ENCODE results near the gene RFX5.

Gene RFX5

DNA sequence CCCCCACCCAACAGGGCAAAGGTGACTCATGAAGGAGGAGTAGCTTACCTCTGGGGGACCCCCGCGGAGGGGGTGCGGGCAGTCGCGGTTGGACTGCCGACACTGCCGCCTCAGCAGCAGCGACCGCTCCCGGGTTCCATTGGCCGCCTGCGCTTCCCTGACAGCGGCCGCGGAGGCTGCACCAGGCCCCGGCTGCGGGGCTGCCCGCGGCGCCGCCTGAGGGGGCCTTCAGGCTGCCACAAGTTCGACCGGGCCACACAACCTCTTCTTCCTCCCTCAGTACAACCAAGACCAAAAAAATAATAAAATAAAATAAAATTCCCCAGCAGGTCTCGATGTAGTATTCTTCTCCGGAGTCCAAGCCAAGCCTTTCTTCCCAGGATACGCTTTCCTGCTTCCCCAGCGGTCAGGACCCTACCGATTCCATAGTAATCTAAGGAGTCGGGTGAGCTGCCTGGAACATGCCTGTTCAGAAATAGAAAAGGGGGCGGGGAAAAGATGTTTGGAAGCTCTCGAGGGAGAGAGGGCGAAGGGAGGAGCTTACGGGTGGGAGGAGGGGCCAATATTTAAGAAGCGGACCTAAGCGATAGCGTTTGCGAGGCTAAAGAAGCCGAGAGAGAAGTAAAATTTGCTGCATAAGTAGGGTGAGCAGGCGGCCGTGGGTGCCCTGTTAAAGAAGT is 19.7 kb downstream of the RFX5 start, which contains the start of gene PI4KB:
TSS of gene PI4KB (minus strand) at position 194 of the 680 bp plus-strand sequence. CDS start 10,935 bp downstream, outside the sequence.
- peak within 1 kb of the TSS; percentile 79 for H4K91ac ChIP-seq (ENCODE audit: low read depth, low read length)
- no peaks in the 10 kb centered on the region for H3K27me3 ChIP-seq (ENCODE audit: insufficient read depth, low read length)
- no CpG with 5 or more reads among the region's 40 CpGs for WGBS (ENCODE audit: extremely low coverage, insufficient coverage, insufficient read length)
- peak within 1 kb of the TSS; percentile 93 for H2AFZ ChIP-seq (ENCODE audit: insufficient read depth, low read length, poor library complexity)
- peak within 1 kb of the TSS; percentile 81 for H2BK5ac ChIP-seq (ENCODE audit: low read depth, low read length, poor library complexity)
- peak within 1 kb of the TSS; percentile 91 for H3K4me2 ChIP-seq (ENCODE audit: low read length)
- peak within 1 kb of the TSS; percentile 8 for H2BK12ac ChIP-seq (ENCODE audit: low read length)
- H3K9ac ChIP-seq (ENCODE audit: low read length), result peak within 1 kb of the TSS; percentile 84
- H3K23ac ChIP-seq (ENCODE audit: low read length), result no peak within 1 kb of the TSS
- H3K14ac ChIP-seq (ENCODE audit: low read length), result peak within 1 kb of the TSS; percentile 85
- H3K79me1 ChIP-seq (ENCODE audit: low read length), result peaks cover 11% of the 10 kb centered on the region
- H3K9me3 ChIP-seq (ENCODE audit: insufficient read depth, low read depth, low read length), result peaks cover 2% of the 10 kb centered on the region
- peak within 1 kb of the TSS; percentile 97 for H3K4ac ChIP-seq (ENCODE audit: low read depth, low read length)
- peak within 1 kb of the TSS; percentile 78 for H3K27ac ChIP-seq (ENCODE audit: low read depth, low read length)
- H3K4me1 ChIP-seq (ENCODE audit: control insufficient read depth in 1 of 2, insufficient read depth in 2 of 2, low read length in 2 of 2), result peaks cover 10 to 18% of the 10 kb centered on the region in 2 experiments
- H4K12ac ChIP-seq (ENCODE audit: low read depth, low read length), result peak within 1 kb of the TSS; percentile 54
- peaks cover 8% of the 10 kb centered on the region in 2 experiments for H3K36me3 ChIP-seq (ENCODE audit: control insufficient read depth in 1 of 2, insufficient read depth in 2 of 2, low read length in 2 of 2)
- peak within 1 kb of the TSS; percentile 93 for H4K8ac ChIP-seq (ENCODE audit: low read depth, low read length)
- peak; percentile 96 to 99 for DNase-seq
- peaks cover 7% of the 10 kb centered on the region for H3K79me2 ChIP-seq (ENCODE audit: control insufficient read depth, insufficient read depth, low read length, poor library complexity)
- H3K18ac ChIP-seq (ENCODE audit: low read length), result peak within 1 kb of the TSS; percentile 33
- peak within 1 kb of the TSS; percentile 63 for H2BK120ac ChIP-seq (ENCODE audit: insufficient read depth, low read length, poor library complexity)
- H3K4me3 ChIP-seq (ENCODE audit: low read depth, low read length), result peak within 1 kb of the TSS; percentile 70
- peak within 1 kb of the TSS; percentile 91 for H2AK5ac ChIP-seq (ENCODE audit: low read length)

- Histone ChIP-seq H3K4me2 (ENCODE audit: low read length) (peak overlapping the region; percentile 91), H4K91ac (ENCODE audit: low read depth, low read length) (peak overlapping the region; percentile 79), H3K9me3 (ENCODE audit: insufficient read depth, low read depth, low read length) (peaks cover 2% of the 10 kb centered on the region), H4K12ac (ENCODE audit: low read depth, low read length) (peak overlapping the region; percentile 37), H3K4me3 (ENCODE audit: low read depth, low read length) (peak overlapping the region; percentile 70), H3K4me1 (ENCODE audit: control insufficient read depth in 1 of 2, insufficient read depth in 2 of 2, low read length in 2 of 2) (peaks cover 10 to 18% of the 10 kb centered on the region in 2 experiments), H2BK120ac (ENCODE audit: insufficient read depth, low read length, poor library complexity) (peak overlapping the region; percentile 63), H4K8ac (ENCODE audit: low read depth, low read length) (peak overlapping the region; percentile 57), H3K27ac (ENCODE audit: low read depth, low read length) (peak overlapping the region; percentile 78), H2AFZ (ENCODE audit: insufficient read depth, low read length, poor library complexity) (peak overlapping the region; percentile 71), H3K9ac (ENCODE audit: low read length) (peak overlapping the region; percentile 84), H2BK12ac (ENCODE audit: low read length) (peak overlapping the region; percentile 8), H3K27me3 (ENCODE audit: insufficient read depth, low read length) (no peaks in the 10 kb centered on the region), H3K18ac (ENCODE audit: low read length) (peak overlapping the region; percentile 33), H3K14ac (ENCODE audit: low read length) (peak overlapping the region; percentile 85), H3K36me3 (ENCODE audit: control insufficient read depth in 1 of 2, insufficient read depth in 2 of 2, low read length in 2 of 2) (peaks cover 8 to 10% of the 10 kb centered on the region in 2 experiments), H3K79me1 (ENCODE audit: low read length) (peaks cover 11% of the 10 kb centered on the region), H3K4ac (ENCODE audit: low read depth, low read length) (peak overlapping the region; percentile 97), H3K79me2 (ENCODE audit: control insufficient read depth, insufficient read depth, low read length, poor library complexity) (peaks cover 7% of the 10 kb centered on the region), H2BK5ac (ENCODE audit: low read depth, low read length, poor library complexity) (peak overlapping the region; percentile 81), H3K23ac (ENCODE audit: low read length) (no peak overlapping the region), H2AK5ac (ENCODE audit: low read length) (peak overlapping the region; percentile 91)
- no CpG with 5 or more reads among the region's 12 CpGs for WGBS (ENCODE audit: extremely low coverage, insufficient coverage, insufficient read length)
- DNase-seq, result peak in 1 of 2 donors; percentile 49
These were observed 20.3 kb downstream of the RFX5 start for GRCh38 chr1:151326619-151327222.

DNA sequence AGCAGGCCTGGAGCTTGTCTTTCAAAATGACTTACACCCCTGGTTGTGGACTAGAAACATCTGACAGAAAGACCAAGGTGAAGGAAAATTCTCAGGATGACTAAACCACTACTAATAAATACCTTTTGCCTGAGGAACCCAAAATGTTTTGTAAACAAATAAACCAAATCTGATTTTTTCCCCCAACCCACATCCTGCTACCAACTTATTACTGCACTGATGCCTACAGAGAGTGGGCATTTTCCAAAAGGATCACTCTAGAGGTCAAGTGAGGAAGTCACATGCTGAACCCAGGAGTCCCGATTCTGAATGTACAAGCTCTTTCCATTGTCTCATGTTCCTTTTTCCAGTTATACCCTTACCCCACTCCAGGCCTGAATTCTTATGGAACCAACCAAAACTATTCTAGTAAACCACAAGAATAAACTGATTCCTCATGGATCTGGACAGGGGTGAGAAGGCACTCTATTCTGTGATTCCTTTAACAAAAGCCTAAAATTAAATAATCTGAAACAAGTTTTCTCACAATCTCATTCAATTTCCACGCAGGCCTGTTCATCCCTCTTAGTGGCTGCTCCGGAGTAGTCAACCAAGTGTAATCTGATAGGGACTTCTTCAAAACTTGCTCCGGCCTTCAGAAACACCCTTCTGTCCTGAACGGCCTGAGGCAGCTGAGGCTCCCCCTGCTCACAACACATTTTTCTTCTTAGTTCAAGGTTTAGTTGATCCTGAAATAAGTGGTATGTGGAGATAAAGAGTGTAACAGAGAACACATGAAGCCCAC is 21.2 kb downstream of the RFX5 start:
- Histone ChIP-seq H3K4me2 (ENCODE audit: low read length) (peak overlapping the region; percentile 91), H4K12ac (ENCODE audit: low read depth, low read length) (no peak overlapping the region), H4K91ac (ENCODE audit: low read depth, low read length) (no peak overlapping the region), H3K14ac (ENCODE audit: low read length) (no peak overlapping the region), H4K8ac (ENCODE audit: low read depth, low read length) (no peak overlapping the region), H2BK120ac (ENCODE audit: insufficient read depth, low read length, poor library complexity) (no peak overlapping the region), H3K23ac (ENCODE audit: low read length) (no peak overlapping the region), H3K36me3 (ENCODE audit: control insufficient read depth in 1 of 2, insufficient read depth in 2 of 2, low read length in 2 of 2) (peaks cover 12 to 13% of the 10 kb centered on the region in 2 experiments), H3K27ac (ENCODE audit: low read depth, low read length) (peak overlapping the region; percentile 46), H3K9ac (ENCODE audit: low read length) (peak overlapping the region; percentile 59), H2AK5ac (ENCODE audit: low read length) (no peak overlapping the region), H2AFZ (ENCODE audit: insufficient read depth, low read length, poor library complexity) (no peak overlapping the region), H3K79me2 (ENCODE audit: control insufficient read depth, insufficient read depth, low read length, poor library complexity) (peaks cover 7% of the 10 kb centered on the region), H3K27me3 (ENCODE audit: insufficient read depth, low read length) (no peaks in the 10 kb centered on the region), H2BK12ac (ENCODE audit: low read length) (no peak overlapping the region), H3K9me3 (ENCODE audit: insufficient read depth, low read depth, low read length) (peaks cover 2% of the 10 kb centered on the region), H3K4me3 (ENCODE audit: low read depth, low read length) (no peak overlapping the region), H3K18ac (ENCODE audit: low read length) (no peak overlapping the region), H3K79me1 (ENCODE audit: low read length) (peaks cover 11% of the 10 kb centered on the region), H2BK5ac (ENCODE audit: low read depth, low read length, poor library complexity) (no peak overlapping the region), H3K4ac (ENCODE audit: low read depth, low read length) (peak overlapping the region; percentile 51), H3K4me1 (ENCODE audit: control insufficient read depth in 1 of 2, insufficient read depth in 2 of 2, low read length in 2 of 2) (peaks cover 10 to 18% of the 10 kb centered on the region in 2 experiments)
- no CpG with 5 or more reads among the region's 5 CpGs for WGBS (ENCODE audit: extremely low coverage, insufficient coverage, insufficient read length)
- peak in 1 of 2 donors; percentile 59 for DNase-seq

GRCh38 chr1:151325231-151325630 is 21.8 kb downstream of the RFX5 start:
- Histone ChIP-seq H2BK5ac (ENCODE audit: low read depth, low read length, poor library complexity) (no peak overlapping the region), H3K79me2 (ENCODE audit: control insufficient read depth, insufficient read depth, low read length, poor library complexity) (peaks cover 7% of the 10 kb centered on the region), H3K9me3 (ENCODE audit: insufficient read depth, low read depth, low read length) (peaks cover 2% of the 10 kb centered on the region), H3K9ac (ENCODE audit: low read length) (peak overlapping the region; percentile 59), H2AK5ac (ENCODE audit: low read length) (no peak overlapping the region), H3K27me3 (ENCODE audit: insufficient read depth, low read length) (no peaks in the 10 kb centered on the region), H2AFZ (ENCODE audit: insufficient read depth, low read length, poor library complexity) (no peak overlapping the region), H3K36me3 (ENCODE audit: control insufficient read depth in 1 of 2, insufficient read depth in 2 of 2, low read length in 2 of 2) (peaks cover 12 to 15% of the 10 kb centered on the region in 2 experiments), H3K4ac (ENCODE audit: low read depth, low read length) (no peak overlapping the region), H3K79me1 (ENCODE audit: low read length) (peaks cover 11% of the 10 kb centered on the region), H3K4me1 (ENCODE audit: control insufficient read depth in 1 of 2, insufficient read depth in 2 of 2, low read length in 2 of 2) (peaks cover 10 to 18% of the 10 kb centered on the region in 2 experiments), H3K4me2 (ENCODE audit: low read length) (peak overlapping the region; percentile 22), H3K27ac (ENCODE audit: low read depth, low read length) (peak overlapping the region; percentile 32), H3K4me3 (ENCODE audit: low read depth, low read length) (no peak overlapping the region), H4K91ac (ENCODE audit: low read depth, low read length) (no peak overlapping the region), H4K8ac (ENCODE audit: low read depth, low read length) (no peak overlapping the region), H3K18ac (ENCODE audit: low read length) (peak overlapping the region; percentile 23), H2BK120ac (ENCODE audit: insufficient read depth, low read length, poor library complexity) (no peak overlapping the region), H4K12ac (ENCODE audit: low read depth, low read length) (no peak overlapping the region), H2BK12ac (ENCODE audit: low read length) (no peak overlapping the region), H3K23ac (ENCODE audit: low read length) (no peak overlapping the region), H3K14ac (ENCODE audit: low read length) (no peak overlapping the region)
- DNase-seq, result peak in 1 of 2 donors; percentile 67
- no CpG with 5 or more reads among the region's 7 CpGs for WGBS (ENCODE audit: extremely low coverage, insufficient coverage, insufficient read length)

Data from trophoblast cell (in vitro differentiated cells and primary cell).